Heart left ventricle (tissue), 16 donors: ENCODE results near the gene IER5L. TPM values are rescaled to one million over a fixed set of nuclear protein-coding genes. Genes with fewer than 3 reads are reported as not detected.

ENCODE experiments used
- ATAC-seq, 4 donors: fragments of 200-7000 bp; cut with Tn5 transposase; one replicate each; pipeline ENCODE4 v1.9.1; 2020 to 2022; ENCODE audit warnings: moderate library complexity in 4 of 4, mild to moderate bottlenecking in 3 of 4, moderate number of reproducible peaks in 1 of 4
- DNase-seq, 5 donors: peaks; one replicate each; pipeline ENCODE4 v3.0.0-alpha.2; 2020
- H3K27ac ChIP-seq, 12 donors: fragments of 200-600 bp; sonication (generic) in 4 of 12; one replicate each; pipeline versions ENCODE4 v1.5.0 to v1.8.0; 2016 to 2022; ENCODE audit warnings: mild to moderate bottlenecking in 2 of 12
- H3K27me3 ChIP-seq, 9 donors: fragments of 200-600 bp; sonication (generic) in 2 of 9; one replicate each; pipeline versions ENCODE4 v1.5.1 to v1.8.0; 2016 to 2022; ENCODE audit warnings: mild to moderate bottlenecking in 3 of 9
- H3K36me3 ChIP-seq, 9 donors: fragments of 200-600 bp; sonication (generic) in 2 of 9; one replicate each; pipeline versions ENCODE4 v1.5.0 to v1.8.0; 2018 to 2022; ENCODE audit warnings: mild to moderate bottlenecking in 2 of 9
- H3K4me1 ChIP-seq, 12 donors: fragments of 200-600 bp; sonication (generic) in 4 of 12; one replicate each; pipeline versions ENCODE4 v1.5.0 to v1.8.0; 2016 to 2022; ENCODE audit warnings: mild to moderate bottlenecking in 3 of 12
- H3K4me3 ChIP-seq, 12 donors: fragments of 200-600 bp; sonication (generic) in 4 of 12; one replicate each; pipeline versions ENCODE4 v1.5.0 to v1.8.0; 2017 to 2022; ENCODE audit warnings: mild to moderate bottlenecking in 9 of 12, moderate library complexity in 4 of 12
- H3K9me3 ChIP-seq, 12 donors: fragments of 200-600 bp; sonication (generic) in 4 of 12; one replicate each; pipeline versions ENCODE4 v1.5.0 to v1.8.0; 2016 to 2022; ENCODE audit warnings: mild to moderate bottlenecking in 1 of 12
- CTCF ChIP-seq, 12 donors: fragments of 200-600 bp; sonication (generic) in 4 of 12; IDR thresholded peaks; one replicate each; pipeline versions ENCODE4 v1.5.0 to v1.8.0; 2018 to 2022; ENCODE audit warnings: antibody characterized with exemption in 12 of 12, mild to moderate bottlenecking in 5 of 12
- POLR2A ChIP-seq, 2 donors: fragments of 450-650 bp; IDR thresholded peaks; one replicate each; pipeline ENCODE4 v1.6.1; 2017; ENCODE audit warnings: antibody characterized with exemption in 2 of 2, mild to moderate bottlenecking in 2 of 2, moderate library complexity in 2 of 2
- WGBS, 4 donors: extraction: QIAGEN DNeasy Blood & Tissue Kit in 2 of 4; methylation state at CpG; one replicate each; pipeline versions ENCODE4 v1.1.5 to v1.1.7; 2013 to 2018; 5-methylcytosine and 5-hydroxymethylcytosine counted together
- intact Hi-C, 10 donors: fragments of 100-400 bp; cut with DNase I; formaldehyde crosslinking; loops; one replicate each; pipeline versions ENCODE4 v1.11.1 to v1.14.2; 2022
- polyA plus RNA-seq, 2 donors: library from polyadenylated mRNA; stranded (reverse); fragments of 200-250 nt; gene quantifications; one replicate each; pipeline ENCODE4 v1.2.3, GENCODE V29; 2013
- total RNA-seq, 9 donors: library from RNA; depleted of rRNA in 2 of 9; stranded (reverse); fragments of >200 nt in 2 of 9; fragmentation: NEBNext Ultra II Directional in 3 of 9; extraction: Animal tissue kit (Norgen Biotek cat#: 25700) in 3 of 9; gene quantifications; one replicate each; pipeline versions ENCODE4 v1.1.0 to v1.2.4, GENCODE V29; 2016 to 2023
- donor health status: ischemic (EF 13 %, LVEDD 7.1; RV severe dilation, severe dysfunction).
- donor health status: healthy with polysubstance abuse.
- donor health status: DM: no; HTN: yes; CAD: no.
- donor health status: DM: no; HTN: no; CAD: no.
- donor health status: ischemic (EF 25% LVEDD 6.9; RV normal size, moderate dysfunction).
- donor health status: ischemic (EF 25% LVEDD 5.7; RV mildly dilated, moderate dysfunction).
- donor health status: healthy.
- donor health status: DM: yes; HTN: yes; CAD: no.
- donor health status: ischemic (EF 35%, LVEDD 5.7; RV mildly dilated, moderate dysfunction).
- donor health status: nonischemic (EF 11% LVEDD 7.7; RV severe dilation, severe dysfunction).
- donor health status: DM: yes; HTN: yes; CAD: no.
- donor health status: PGD.
- donor health status: ischemic (EF 29% LVEDD 5.4; RV normal size, mild dysfunction).
- donor health status: nonischemic (EF 23%, LVEDD 6.1; RV moderate dilation, normal function).

Gene IER5L
- total and polyA plus RNA-seq, 11 donors, result 2.8 to 18.4 (median 5.5) TPM

- H3K36me3 ChIP-seq, result peaks cover 0 to 42% (median 26%) of the 10 kb centered on the region in 9 donors
- H3K4me1 ChIP-seq, result peaks cover 25 to 83% (median 77%) of the 10 kb centered on the region in 12 donors
- H3K9me3 ChIP-seq, result no peaks in the 10 kb centered on the region
- intact Hi-C loops, result loop anchor here in 9 of 10 donors (1.0 to 5.0 kb wide), 11 partner anchors 34 to 357 kb away; partner anchors contain the start of gene IER5L (in 1 of the 9)
- DNase-seq (peak in 4 of 5 donors; percentile 59 to 67 (median 64)), ATAC-seq (peak; percentile 11 to 23 (median 12))
- peak overlapping the region; percentile 99 to 100 (median 100) for H3K27ac ChIP-seq
- no peaks in the 10 kb centered on the region for H3K27me3 ChIP-seq
- TF ChIP-seq CTCF (IDR thresholded peaks at IDR 0.05) (no peak), POLR2A (IDR thresholded peaks at IDR 0.05) (no peak)
- WGBS, 4 donors, result 2 to 8% (median 4%) methylated on average over 4 to 8 of the region's 8 CpGs
- peak overlapping the region in 11 of 12 donors; percentile 29 to 69 (median 57) for H3K4me3 ChIP-seq
These were observed 37.5 kb downstream of the IER5L start for GRCh38 chr9:129140397-129141065.

- intact Hi-C loops, result loop anchor here (1.0 to 10.0 kb wide), 20 partner anchors 35 to 655 kb away; partner anchors contain the start of gene IER5L (in 1 of the 10)
- H3K27me3 ChIP-seq, result no peaks in the 10 kb centered on the region
- H3K4me1 ChIP-seq, result peaks cover 25 to 77% (median 71%) of the 10 kb centered on the region in 12 donors
- TF ChIP-seq POLR2A (IDR thresholded peaks at IDR 0.05), result peak in 1 of 2 donors; percentile 50
- TF ChIP-seq CTCF (IDR thresholded peaks at IDR 0.05), result no peak
- ATAC-seq (peak; percentile 76 to 81 (median 78)), DNase-seq (peak; percentile 92 to 98 (median 96))
- H3K27ac ChIP-seq, result peak overlapping the region; percentile 99 to 100 (median 100)
- peaks cover 0 to 44% (median 31%) of the 10 kb centered on the region in 9 donors for H3K36me3 ChIP-seq
- peak overlapping the region in 11 of 12 donors; percentile 29 to 69 (median 57) for H3K4me3 ChIP-seq
- no peaks in the 10 kb centered on the region for H3K9me3 ChIP-seq
- 0% methylated on average over 11 of the region's 11 CpGs for WGBS, 4 donors
These were observed 38.1 kb downstream of the IER5L start for GRCh38 chr9:129139993-129140396.

- intact Hi-C loops, result loop anchor here (1.0 to 10.0 kb wide), 11 partner anchors 35 to 655 kb away; no protein-coding TSS in a partner anchor
- Histone ChIP-seq H3K4me3 (peak overlapping the region; percentile 1 to 69 (median 56)), H3K9me3 (no peaks in the 10 kb centered on the region), H3K27ac (peak overlapping the region; percentile 99 to 100 (median 100)), H3K4me1 (peaks cover 24 to 72% (median 66%) of the 10 kb centered on the region in 12 donors), H3K36me3 (peaks cover 0 to 46% (median 37%) of the 10 kb centered on the region in 9 donors), H3K27me3 (no peaks in the 10 kb centered on the region)
- WGBS, 4 donors, result 0 to 4% (median 3%) methylated on average over 12 to 13 of the region's 13 CpGs
- ATAC-seq (peak; percentile 50 to 60 (median 54)), DNase-seq (peak in 4 of 5 donors; percentile 84 to 89 (median 86))
- TF ChIP-seq POLR2A (IDR thresholded peaks at IDR 0.05), result no peak
- peak; percentile 86 to 96 (median 94) for TF ChIP-seq CTCF (IDR thresholded peaks at IDR 0.05)
These were observed 38.6 kb downstream of the IER5L start for GRCh38 chr9:129139233-129139992.
